ENCODE data around the gene NRARP. TPM values are rescaled to one million over a fixed set of nuclear protein-coding genes. Genes with fewer than 3 reads are reported as not detected.

NRARP gene
- polyA plus RNA-seq (2011; rRNA removed): 0.17 TPM in 2 replicates
- polyA minus RNA-seq (2011; rRNA and poly(A)+ RNA removed): not detected in 2 replicates

- ChIA-PET CTCF (interaction anchor here (0.6 to 2.2 kb wide), 16 partner anchors 8 to 233 kb away, joined by 3 to 13 read pairs (median 4); no protein-coding TSS in a partner anchor), POLR2A (no interaction called here)
- Histone ChIP-seq H3K27me3 (ENCODE audit: control insufficient read depth, insufficient read depth, low read length) (peaks cover 18% of the 10 kb centered on the region), H3K36me3 (ENCODE audit: control insufficient read depth, insufficient read depth, low read length) (no peaks in the 10 kb centered on the region), H3K4me3 (ENCODE audit: low read depth, low read length) (peak within 1 kb of the TSS; percentile 40)
- DNase-seq (ENCODE audit: low read depth): no peak
- TF ChIP-seq, protein P1, sequence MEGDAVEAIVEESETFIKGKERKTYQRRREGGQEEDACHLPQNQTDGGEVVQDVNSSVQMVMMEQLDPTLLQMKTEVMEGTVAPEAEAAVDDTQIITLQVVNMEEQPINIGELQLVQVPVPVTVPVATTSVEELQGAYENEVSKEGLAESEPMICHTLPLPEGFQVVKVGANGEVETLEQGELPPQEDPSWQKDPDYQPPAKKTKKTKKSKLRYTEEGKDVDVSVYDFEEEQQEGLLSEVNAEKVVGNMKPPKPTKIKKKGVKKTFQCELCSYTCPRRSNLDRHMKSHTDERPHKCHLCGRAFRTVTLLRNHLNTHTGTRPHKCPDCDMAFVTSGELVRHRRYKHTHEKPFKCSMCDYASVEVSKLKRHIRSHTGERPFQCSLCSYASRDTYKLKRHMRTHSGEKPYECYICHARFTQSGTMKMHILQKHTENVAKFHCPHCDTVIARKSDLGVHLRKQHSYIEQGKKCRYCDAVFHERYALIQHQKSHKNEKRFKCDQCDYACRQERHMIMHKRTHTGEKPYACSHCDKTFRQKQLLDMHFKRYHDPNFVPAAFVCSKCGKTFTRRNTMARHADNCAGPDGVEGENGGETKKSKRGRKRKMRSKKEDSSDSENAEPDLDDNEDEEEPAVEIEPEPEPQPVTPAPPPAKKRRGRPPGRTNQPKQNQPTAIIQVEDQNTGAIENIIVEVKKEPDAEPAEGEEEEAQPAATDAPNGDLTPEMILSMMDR (IDR thresholded peaks at IDR 0.05; ENCODE audit: insufficient read depth, low read depth, low read length): no peak
Measured at GRCh38 chr9:137302118-137302448, at the start of gene NRARP. TSS of gene NRARP (minus strand) at chr9:137302271. CDS start at chr9:137301928, 343 bp downstream.

GRCh38 chr9:137350696-137351584, 48.9 kb upstream of the NRARP start:
- H3K27me3 ChIP-seq (ENCODE audit: control insufficient read depth, insufficient read depth, low read length): no peaks in the 10 kb centered on the region
- DNase-seq (ENCODE audit: low read depth): no peak
- H3K36me3 ChIP-seq (ENCODE audit: control insufficient read depth, insufficient read depth, low read length): no peaks in the 10 kb centered on the region
- POLR2A ChIA-PET: no interaction called here
- no peak overlapping the region for H3K4me3 ChIP-seq (ENCODE audit: low read depth, low read length)
- TF ChIP-seq, protein P1 (IDR thresholded peaks at IDR 0.05; ENCODE audit: insufficient read depth, low read depth, low read length): no peak
- CTCF ChIA-PET: no interaction called here

DNA sequence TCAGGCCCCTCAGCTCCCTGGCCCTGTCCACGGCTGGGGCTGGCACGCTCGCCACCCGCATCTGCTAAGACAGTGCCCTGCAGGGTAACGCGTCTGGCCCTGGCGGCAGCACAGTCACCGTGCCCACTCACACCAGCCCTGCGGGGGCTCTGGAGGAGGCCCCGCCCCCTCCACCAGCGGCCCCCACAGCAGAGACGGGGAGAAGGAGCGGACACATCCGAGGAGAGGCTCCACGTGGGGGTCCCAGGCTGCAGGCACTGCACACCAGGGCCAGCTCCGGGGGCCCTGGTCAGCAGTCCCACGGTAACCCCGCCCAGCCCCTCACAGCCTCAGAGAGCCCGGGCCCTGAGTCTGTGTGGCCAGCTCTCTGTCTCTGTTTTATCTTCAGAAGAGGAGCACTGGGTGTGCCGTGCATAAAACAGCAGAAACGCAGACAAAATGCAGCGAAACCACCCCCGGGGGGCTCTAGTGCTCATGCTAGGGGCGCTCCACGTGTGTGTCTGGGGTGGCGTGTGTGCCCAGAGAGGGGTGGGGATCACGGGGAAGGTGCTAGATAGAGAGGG, 47.5 kb upstream of the NRARP start:
- DNase-seq (ENCODE audit: low read depth): no peak
- CTCF ChIA-PET: no interaction called here
- Histone ChIP-seq H3K36me3 (ENCODE audit: control insufficient read depth, insufficient read depth, low read length) (no peaks in the 10 kb centered on the region), H3K4me3 (ENCODE audit: low read depth, low read length) (no peak overlapping the region), H3K27me3 (ENCODE audit: control insufficient read depth, insufficient read depth, low read length) (no peaks in the 10 kb centered on the region)
- TF ChIP-seq, protein P1 (IDR thresholded peaks at IDR 0.05; ENCODE audit: insufficient read depth, low read depth, low read length): no peak
- POLR2A ChIA-PET: no interaction called here

DNA sequence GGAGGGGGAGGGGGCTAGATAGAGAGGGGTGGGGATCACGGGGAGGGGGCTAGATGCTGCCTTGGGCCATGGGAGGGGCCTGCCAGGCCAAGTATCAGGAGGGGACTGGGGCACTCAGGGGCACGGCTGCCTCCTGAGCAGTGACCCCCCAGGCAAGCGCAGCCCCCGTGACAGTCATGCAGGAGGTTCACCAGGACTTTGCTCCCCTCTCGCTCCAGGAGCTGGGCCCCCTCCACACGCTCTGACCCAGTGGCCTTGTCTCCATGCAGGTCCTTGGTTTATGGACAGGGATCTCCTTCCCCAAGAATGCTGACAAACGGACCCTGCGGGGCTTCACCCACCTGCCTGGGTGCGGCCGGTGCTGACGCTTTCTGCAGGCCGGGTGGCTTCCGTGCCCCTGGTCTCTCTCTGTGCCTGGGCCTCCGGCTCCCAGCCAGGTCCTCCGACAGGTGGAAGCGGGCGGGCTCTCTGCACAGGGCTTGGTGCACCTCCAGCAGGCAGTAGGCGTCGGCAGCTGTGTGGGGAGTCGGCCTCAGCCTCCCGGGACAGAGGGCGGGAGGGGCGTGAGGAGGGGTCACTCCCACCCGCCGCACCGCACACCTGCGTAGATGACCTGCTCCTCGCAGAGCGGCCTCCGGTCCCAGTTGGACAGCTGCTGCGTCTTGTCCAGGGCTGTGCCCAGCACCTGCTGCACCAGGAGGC, 46.8 kb upstream of the NRARP start:
- no peaks in the 10 kb centered on the region for H3K36me3 ChIP-seq (ENCODE audit: control insufficient read depth, insufficient read depth, low read length)
- H3K27me3 ChIP-seq (ENCODE audit: control insufficient read depth, insufficient read depth, low read length): no peaks in the 10 kb centered on the region
- POLR2A ChIA-PET: no interaction called here
- TF ChIP-seq, protein P1 (IDR thresholded peaks at IDR 0.05; ENCODE audit: insufficient read depth, low read depth, low read length): no peak
- CTCF ChIA-PET: no interaction called here
- no peak overlapping the region for H3K4me3 ChIP-seq (ENCODE audit: low read depth, low read length)
- no peak for DNase-seq (ENCODE audit: low read depth)

DNA sequence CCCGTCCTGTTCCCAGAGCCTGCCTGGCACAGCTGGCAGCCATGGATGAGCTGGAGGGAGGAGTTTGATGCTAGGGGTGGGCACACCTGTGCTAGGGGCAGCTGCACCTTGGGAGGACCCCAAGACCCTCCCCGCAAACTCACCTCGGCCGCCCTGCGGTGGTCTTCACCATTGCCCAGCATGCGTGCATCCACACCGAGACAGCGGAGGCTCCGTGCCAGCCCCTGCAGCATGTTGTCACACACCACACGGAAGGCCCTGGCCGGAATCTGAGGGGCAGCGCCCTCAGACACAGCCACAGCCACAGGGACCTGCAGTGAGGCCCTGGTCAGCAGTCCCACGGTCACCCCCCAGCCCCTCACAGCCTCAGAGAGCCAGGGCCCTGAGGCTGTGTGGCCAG, 45.9 kb upstream of the NRARP start:
- ChIA-PET CTCF (no interaction called here), POLR2A (no interaction called here)
- Histone ChIP-seq H3K36me3 (ENCODE audit: control insufficient read depth, insufficient read depth, low read length) (no peaks in the 10 kb centered on the region), H3K4me3 (ENCODE audit: low read depth, low read length) (no peak overlapping the region), H3K27me3 (ENCODE audit: control insufficient read depth, insufficient read depth, low read length) (no peaks in the 10 kb centered on the region)
- TF ChIP-seq, protein P1 (IDR thresholded peaks at IDR 0.05; ENCODE audit: insufficient read depth, low read depth, low read length): no peak
- no peak for DNase-seq (ENCODE audit: low read depth)

Measured in BJ (cell line).